Vagina (tissue), 2 donors: ENCODE results near the gene ZBTB42.

Experiments used
- CTCF ChIP-seq, 3 experiments: fragments of 450-650 bp in 2 of 3; fragments of 200-600 bp in 1 of 3; sonication (generic) in 1 of 3; IDR thresholded peaks; one replicate each; pipeline ENCODE4 v1.5.1; 2017 to 2019; ENCODE audit warnings: antibody characterized with exemption in 3 of 3, mild to moderate bottlenecking in 2 of 3, moderate library complexity in 2 of 3
- POLR2AphosphoS5 ChIP-seq, 2 donors: sonication (generic); formaldehyde crosslinking; IDR thresholded peaks; one replicate each; pipeline ENCODE4 v1.9.0; 2017; ENCODE audit warnings: antibody characterized with exemption in 2 of 2, mild to moderate bottlenecking in 2 of 2, low read depth in 1 of 2; ENCODE audit not compliant: insufficient read depth in 1 of 2

DNA sequence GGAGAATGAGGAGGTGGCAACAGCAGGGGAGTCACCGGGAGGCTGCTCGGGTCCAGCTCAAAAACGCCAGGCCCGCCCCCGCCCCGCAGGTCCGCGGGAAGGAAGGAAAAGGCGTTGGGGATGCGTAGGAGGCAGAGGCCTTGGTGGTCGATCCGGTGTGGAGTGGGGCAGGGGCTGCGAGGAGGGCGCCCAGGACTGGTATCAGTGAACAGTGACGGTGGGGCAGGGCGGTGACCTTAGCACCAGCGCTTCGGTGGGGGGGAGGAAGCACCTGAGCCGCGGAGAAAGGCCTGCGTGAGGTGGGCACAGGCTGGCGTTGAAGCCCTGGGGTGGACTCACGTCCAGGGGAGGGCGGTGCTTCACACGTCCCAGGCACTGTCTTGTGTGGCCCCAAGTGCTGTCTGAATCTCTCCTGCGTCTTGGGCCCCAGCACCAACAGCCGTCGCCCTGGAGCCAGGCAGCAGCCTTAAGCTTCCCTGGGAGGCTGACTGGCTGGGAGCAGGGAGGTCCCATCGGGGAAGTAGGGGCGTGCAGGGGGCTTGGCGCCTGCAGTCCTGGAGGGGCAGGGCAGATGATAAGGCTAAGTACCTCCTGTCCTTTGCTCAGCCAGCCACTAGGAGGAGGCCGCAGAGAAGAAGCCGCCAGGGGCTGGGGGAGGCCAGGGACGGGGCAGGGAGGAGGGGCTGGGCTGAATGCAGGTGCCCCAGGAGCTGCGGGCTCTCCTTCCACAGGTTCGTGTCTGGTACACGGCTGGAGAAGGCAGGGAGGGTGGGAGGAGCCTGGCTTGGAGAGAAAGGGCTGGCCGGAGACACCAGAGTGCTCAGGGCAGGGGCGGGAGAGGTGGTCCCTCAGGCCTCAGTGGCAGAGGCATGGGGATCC is 26.5 kb downstream of the ZBTB42 start:
- peak in 1 of 2 donors; percentile 19 for TF ChIP-seq POLR2AphosphoS5 (IDR thresholded peaks at IDR 0.05; ENCODE audit: insufficient read depth in 1 of 2, low read depth in 1 of 2)
- peak in 1 of 3 experiments; percentile 16 for TF ChIP-seq CTCF (IDR thresholded peaks at IDR 0.05)
